ENCODE data around the gene ADSS1.

ADSS1 gene

DNA sequence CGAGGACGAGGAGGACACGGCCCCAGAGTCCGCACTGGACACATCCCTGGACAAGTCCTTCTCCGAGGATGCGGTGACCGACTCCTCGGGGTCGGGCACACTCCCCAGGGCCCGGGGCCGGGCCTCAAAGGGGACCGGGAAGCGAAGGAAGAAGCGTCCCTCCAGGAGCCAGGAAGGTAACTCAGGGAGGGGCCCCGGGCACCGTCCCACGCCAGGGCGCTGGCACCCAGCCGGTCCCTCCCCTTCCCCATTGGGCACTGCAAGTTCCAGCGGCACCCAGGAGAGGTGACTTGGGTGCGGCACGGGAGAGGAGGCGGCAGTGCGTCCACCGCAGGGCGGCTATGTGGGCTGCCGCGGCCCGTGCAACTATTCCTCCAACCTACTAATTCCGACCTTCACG is 9.3 kb upstream of the ADSS1 start:
- H3K4me3 ChIP-seq (ENCODE audit: low read depth, low read length), result no peak overlapping the region
- TF ChIP-seq, protein P1, sequence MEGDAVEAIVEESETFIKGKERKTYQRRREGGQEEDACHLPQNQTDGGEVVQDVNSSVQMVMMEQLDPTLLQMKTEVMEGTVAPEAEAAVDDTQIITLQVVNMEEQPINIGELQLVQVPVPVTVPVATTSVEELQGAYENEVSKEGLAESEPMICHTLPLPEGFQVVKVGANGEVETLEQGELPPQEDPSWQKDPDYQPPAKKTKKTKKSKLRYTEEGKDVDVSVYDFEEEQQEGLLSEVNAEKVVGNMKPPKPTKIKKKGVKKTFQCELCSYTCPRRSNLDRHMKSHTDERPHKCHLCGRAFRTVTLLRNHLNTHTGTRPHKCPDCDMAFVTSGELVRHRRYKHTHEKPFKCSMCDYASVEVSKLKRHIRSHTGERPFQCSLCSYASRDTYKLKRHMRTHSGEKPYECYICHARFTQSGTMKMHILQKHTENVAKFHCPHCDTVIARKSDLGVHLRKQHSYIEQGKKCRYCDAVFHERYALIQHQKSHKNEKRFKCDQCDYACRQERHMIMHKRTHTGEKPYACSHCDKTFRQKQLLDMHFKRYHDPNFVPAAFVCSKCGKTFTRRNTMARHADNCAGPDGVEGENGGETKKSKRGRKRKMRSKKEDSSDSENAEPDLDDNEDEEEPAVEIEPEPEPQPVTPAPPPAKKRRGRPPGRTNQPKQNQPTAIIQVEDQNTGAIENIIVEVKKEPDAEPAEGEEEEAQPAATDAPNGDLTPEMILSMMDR (conservative IDR thresholded peaks at IDR 0.05; ENCODE audit: low read depth, low read length), result no peak
- no peak for DNase-seq (ENCODE audit: low read depth)

DNA sequence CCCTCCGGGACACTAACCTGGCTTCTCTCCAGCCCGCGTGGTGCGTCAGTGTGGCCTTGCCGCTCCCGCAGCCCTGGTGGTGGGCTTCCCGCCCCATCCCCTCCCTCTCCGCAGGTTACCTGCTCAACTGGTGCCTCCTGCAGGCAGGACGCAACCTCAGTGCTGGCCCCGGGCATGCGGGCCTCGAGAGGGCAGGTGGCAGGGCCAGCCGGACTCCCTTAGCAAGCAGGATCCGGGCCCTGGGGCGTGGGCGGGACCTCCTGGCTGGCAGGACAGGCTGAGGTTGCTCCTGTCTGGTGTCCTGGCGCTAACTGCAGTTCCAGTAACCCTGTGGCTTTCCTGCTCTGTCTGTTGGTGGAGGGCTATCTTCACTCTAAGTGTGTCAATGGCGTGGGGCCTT is 8.6 kb upstream of the ADSS1 start:
- no peak for DNase-seq (ENCODE audit: low read depth)
- TF ChIP-seq, protein P1 (conservative IDR thresholded peaks at IDR 0.05; ENCODE audit: low read depth, low read length), result no peak
- no peak overlapping the region for H3K4me3 ChIP-seq (ENCODE audit: low read depth, low read length)

DNA sequence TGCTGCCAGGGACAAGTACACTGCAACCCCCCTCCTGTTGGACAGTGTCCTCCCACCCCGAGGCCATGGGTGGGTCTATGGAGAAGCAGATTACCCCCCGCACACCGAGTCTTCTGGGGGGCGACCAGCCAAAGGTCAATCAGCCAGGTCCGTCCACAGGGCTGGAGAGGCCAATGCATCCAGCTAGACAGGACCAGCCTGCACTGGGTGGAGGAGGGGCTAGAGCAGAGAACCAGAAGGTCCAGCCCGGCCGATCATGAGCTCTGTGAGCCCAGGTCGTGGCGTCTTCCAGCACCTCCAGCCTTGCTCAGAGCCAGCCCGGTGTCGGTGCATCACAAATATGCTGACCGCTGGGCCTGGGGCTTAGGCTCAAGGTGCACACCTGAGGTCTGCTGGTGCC is 8.2 kb upstream of the ADSS1 start:
- TF ChIP-seq, protein P1 (conservative IDR thresholded peaks at IDR 0.05; ENCODE audit: low read depth, low read length), result no peak
- H3K4me3 ChIP-seq (ENCODE audit: low read depth, low read length), result no peak overlapping the region
- DNase-seq (ENCODE audit: low read depth), result no peak

DNA sequence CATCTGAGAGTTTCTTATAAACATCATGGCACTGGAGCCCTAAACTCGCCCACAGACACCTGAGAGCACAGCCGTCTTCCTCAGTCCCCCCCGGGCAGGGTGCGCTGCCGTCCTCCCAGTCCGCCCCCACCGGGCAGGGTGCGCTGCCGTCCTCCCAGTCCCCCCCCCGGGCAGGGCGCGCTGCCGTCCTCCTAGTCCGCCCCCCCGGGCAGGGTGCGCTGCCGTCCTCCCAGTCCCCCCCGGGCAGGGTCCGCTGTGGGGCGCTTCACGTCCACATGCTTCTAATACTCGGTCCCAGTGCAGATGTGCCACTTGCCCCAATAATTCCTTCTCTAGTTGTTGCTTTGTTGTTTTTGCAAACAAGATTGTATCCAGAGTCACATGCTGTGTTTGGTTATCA is 6.9 kb upstream of the ADSS1 start:
- H3K4me3 ChIP-seq (ENCODE audit: low read depth, low read length), result no peak overlapping the region

DNA sequence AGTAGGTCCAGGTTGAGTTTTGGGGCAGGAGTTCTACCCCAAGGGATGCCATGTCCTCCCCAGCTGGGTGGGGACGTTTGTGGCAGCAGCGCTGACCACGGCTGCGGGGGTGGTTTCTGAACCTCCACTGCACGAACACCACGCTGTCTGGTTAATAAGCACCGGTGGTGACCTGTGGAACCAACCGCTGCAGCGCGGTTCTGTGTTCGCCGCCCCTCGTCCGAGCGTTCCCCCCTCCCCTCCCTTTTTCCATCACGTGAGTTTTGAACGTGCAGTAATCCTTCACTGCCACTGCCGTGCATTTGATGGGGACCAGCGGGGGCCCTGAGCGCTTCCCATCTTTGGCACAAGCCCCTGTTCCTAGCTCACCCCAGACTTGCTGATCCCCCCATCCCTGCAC is 6.4 kb upstream of the ADSS1 start:
- DNase-seq (ENCODE audit: low read depth), result no peak
- TF ChIP-seq, protein P1 (conservative IDR thresholded peaks at IDR 0.05; ENCODE audit: low read depth, low read length), result no peak
- no peak overlapping the region for H3K4me3 ChIP-seq (ENCODE audit: low read depth, low read length)

More for the DNA sequence above, 6.9 kb upstream of the ADSS1 start:
- TF ChIP-seq, protein P1 (conservative IDR thresholded peaks at IDR 0.05; ENCODE audit: low read depth, low read length), result no peak
- no peak for DNase-seq (ENCODE audit: low read depth)

DNA sequence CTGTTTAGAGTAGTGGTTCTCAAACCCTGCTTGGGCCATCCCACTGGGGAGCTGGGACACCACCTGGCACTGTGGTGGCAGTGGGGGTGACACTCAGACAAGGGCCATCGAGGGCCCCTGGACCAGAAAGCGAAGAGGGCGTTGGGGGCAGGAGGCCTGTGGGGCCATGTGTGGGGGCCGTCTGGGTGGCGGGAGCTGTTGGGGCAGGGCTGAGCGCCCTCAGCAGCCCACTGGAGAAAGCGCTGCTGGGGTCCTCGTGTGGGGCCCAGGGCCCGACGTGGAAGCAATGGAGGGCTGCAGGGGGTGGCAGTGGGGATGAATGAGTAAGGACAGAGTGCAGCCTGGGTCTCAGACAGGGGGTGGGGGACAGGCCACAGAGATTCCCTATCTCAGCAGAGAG is 5.9 kb upstream of the ADSS1 start:
- TF ChIP-seq, protein P1 (conservative IDR thresholded peaks at IDR 0.05; ENCODE audit: low read depth, low read length), result no peak
- no peak for DNase-seq (ENCODE audit: low read depth)
- H3K4me3 ChIP-seq (ENCODE audit: low read depth, low read length), result no peak overlapping the region

DNA sequence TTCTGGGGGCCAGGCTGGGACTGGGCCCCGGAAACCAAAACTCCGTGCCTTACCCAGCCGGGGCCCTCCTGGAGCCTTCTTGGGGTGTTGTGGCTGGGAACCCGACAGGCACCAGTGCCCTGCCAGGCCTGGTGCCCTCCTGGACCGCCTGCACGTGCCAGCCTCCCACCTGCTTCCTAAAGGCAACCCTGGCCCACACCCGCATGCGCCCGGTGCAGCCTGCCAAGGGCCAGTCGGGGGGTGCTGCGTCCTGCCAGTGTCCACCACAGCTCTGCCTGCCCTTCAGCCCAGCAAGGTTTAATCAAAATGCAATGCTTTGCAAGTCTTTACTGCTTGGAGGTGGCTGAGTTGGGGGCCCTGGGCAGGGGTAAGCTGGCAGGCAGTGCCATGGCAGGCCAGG is 5.2 kb upstream of the ADSS1 start:
- H3K4me3 ChIP-seq (ENCODE audit: low read depth, low read length), result no peak overlapping the region
- DNase-seq (ENCODE audit: low read depth), result no peak
- TF ChIP-seq, protein P1 (conservative IDR thresholded peaks at IDR 0.05; ENCODE audit: low read depth, low read length), result no peak
